ENCODE measurements around the gene KCTD4.

- TF ChIP-seq CTCF (IDR thresholded peaks at IDR 0.05) (no peak), POLR2A (IDR thresholded peaks at IDR 0.05) (no peak)
Observed at GRCh38 chr13:45195421-45195820, 5.4 kb downstream of the KCTD4 start.

Data from right lobe of liver (tissue), 4 donors.